Brain microvascular endothelial cell (primary cell): ENCODE data around the gene KCNAB1.

Experiments used
- DNase-seq: peaks from one replicate; pipeline ENCODE4 v3.0.0-alpha.2; 2020
- H3K27ac ChIP-seq: fragments of 250-450 bp; sonication (Bioruptor Pico); 2 replicates; pipeline ENCODE4 v1.5.1; 2020; ENCODE audit warnings: mild to moderate bottlenecking, moderate library complexity
- H3K27me3 ChIP-seq: fragments of 250-450 bp; sonication (Bioruptor Pico); replicated peaks from 2 replicates; pipeline ENCODE4 v1.5.1; 2020; ENCODE audit warnings: mild to moderate bottlenecking
- H3K36me3 ChIP-seq: fragments of 250-450 bp; sonication (Bioruptor Pico); replicated peaks from 2 replicates; pipeline ENCODE4 v1.5.1; 2020; ENCODE audit warnings: mild to moderate bottlenecking
- H3K4me3 ChIP-seq: 2 replicates; pipeline ENCODE4 v1.5.1; 2011; ENCODE audit warnings: low read depth, mild to moderate bottlenecking, control low read depth, low read length, moderate library complexity
- CTCF ChIP-seq: IDR thresholded peaks from 2 replicates; pipeline ENCODE4 v1.5.1; 2011; ENCODE audit warnings: low read depth, mild to moderate bottlenecking, moderate library complexity, low read length, control low read depth, inconsistent platforms; ENCODE audit errors: missing control alignments
- in situ Hi-C: cut with HindIII; loops from 2 replicates; pipeline ENCODE4 v1.10.0; 2017; ENCODE audit warnings: low sequenced_read_pairs, low pct_ligation_motif_present

KCNAB1 gene

GRCh38 chr3:156144060-156144459, 23.7 kb downstream of the KCNAB1 start:
- Histone ChIP-seq H3K4me3 (no peak overlapping the region), H3K36me3 (no peaks in the 10 kb centered on the region), H3K27me3 (no peaks in the 10 kb centered on the region), H3K27ac (no peak overlapping the region)
- no peak for DNase-seq
- in situ Hi-C loops: no loop called here
- TF ChIP-seq CTCF: no peak

GRCh38 chr3:156145866-156146265, 25.5 kb downstream of the KCNAB1 start:
- no peaks in the 10 kb centered on the region for H3K27me3 ChIP-seq
- DNase-seq: no peak
- TF ChIP-seq CTCF: no peak
- H3K27ac ChIP-seq: no peak overlapping the region
- no peaks in the 10 kb centered on the region for H3K36me3 ChIP-seq
- H3K4me3 ChIP-seq: no peak overlapping the region
- in situ Hi-C loops: no loop called here

DNA sequence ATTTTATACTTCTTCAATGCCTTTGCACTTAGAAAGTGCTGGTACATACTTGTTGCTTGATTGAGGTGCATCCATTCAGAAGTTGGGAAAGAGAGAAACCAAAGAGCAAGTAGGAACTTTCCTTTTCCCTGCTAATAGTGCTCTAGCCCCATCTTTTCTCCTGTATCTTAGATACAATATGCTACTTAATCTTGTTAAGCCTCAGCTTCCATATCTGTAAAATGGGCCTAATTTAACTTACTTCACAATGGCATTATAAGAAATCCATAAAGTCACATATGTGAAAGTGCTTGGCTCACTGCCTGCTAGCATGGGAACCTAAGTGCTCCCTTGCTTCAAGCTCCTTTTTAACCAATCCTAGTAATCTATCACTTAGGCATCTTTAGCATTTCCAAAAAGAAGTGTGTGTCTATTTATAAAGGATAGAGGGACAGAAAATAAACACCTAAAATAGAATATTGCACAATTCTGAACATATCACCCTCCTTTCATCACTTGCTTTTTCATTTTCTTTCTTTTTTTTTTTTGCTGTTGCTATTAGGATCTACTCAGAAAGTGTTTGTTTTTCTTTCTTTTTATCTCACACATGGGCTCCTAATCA, 28.1 kb downstream of the KCNAB1 start:
- Histone ChIP-seq H3K4me3 (no peak overlapping the region), H3K27me3 (no peaks in the 10 kb centered on the region), H3K36me3 (no peaks in the 10 kb centered on the region), H3K27ac (no peak overlapping the region)
- no peak for TF ChIP-seq CTCF
- no peak for DNase-seq
- in situ Hi-C loops: no loop called here

DNA sequence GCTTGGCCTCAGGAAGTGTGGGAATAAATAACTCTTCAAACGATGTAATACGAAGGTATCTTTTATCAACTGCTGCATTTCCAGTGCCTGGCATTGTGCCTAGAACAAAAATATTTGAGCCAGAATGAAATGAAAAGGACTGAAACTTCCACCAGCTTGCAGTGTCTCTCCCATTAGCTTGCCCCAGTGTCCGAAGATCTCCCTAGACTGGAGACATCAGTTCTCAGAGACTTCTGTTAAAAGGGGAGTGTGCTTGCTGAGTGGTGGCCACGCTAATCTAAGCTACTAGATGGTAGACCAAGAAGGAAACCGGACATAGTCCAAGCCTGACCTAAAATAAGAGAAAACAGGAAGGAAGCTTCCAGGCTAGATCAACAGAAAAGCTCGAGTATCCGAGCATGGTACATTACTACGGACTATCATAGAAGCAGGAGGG, 28.6 kb downstream of the KCNAB1 start:
- Histone ChIP-seq H3K36me3 (no peaks in the 10 kb centered on the region), H3K4me3 (no peak overlapping the region), H3K27me3 (no peaks in the 10 kb centered on the region), H3K27ac (no peak overlapping the region)
- peak; percentile 48 for DNase-seq
- no peak for TF ChIP-seq CTCF
- in situ Hi-C loops: no loop called here

DNA sequence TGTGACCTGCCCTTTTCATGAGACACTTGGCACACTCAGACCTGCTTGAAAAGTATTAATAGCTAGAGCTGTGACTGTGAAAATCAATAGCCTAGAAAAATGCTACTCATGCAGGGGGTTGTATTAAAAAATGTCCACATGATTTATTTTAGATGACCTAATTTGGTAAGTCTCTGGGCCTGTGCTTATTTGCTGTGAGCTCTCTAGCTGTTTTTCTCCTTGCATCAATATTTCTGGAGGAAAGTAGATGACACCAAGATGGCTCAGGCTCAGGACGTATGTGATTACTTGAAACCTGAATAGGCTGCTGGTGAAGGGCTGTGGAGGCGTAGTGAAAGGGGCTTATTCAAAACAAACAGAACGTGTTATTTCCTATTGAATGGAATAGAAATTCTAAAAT, 29.5 kb downstream of the KCNAB1 start:
- in situ Hi-C loops: loop anchor here (25.0 kb wide), 1 partner anchor 362 kb away; no protein-coding TSS in a partner anchor
- DNase-seq: no peak

More for the DNA sequence above, 29.5 kb downstream of the KCNAB1 start:
- H3K27ac ChIP-seq: no peak overlapping the region
- H3K27me3 ChIP-seq: no peaks in the 10 kb centered on the region
- no peaks in the 10 kb centered on the region for H3K36me3 ChIP-seq
- no peak for TF ChIP-seq CTCF
- H3K4me3 ChIP-seq: no peak overlapping the region
